Liver (tissue), 9 donors: Measurements from ENCODE around the gene CTXN1. TPM values are rescaled to one million over a fixed set of nuclear protein-coding genes. Genes with fewer than 3 reads are reported as not detected.

Experiments used
- DNase-seq: peaks from one replicate; pipeline ENCODE4 v3.0.0-alpha.2; 2017; ENCODE audit warnings: low spot score
- H3K27ac ChIP-seq, 2 donors: one replicate each; pipeline ENCODE4 v1.7.0; 2013; ENCODE audit warnings: inconsistent platforms in 2 of 2, low read length in 2 of 2, control low read depth in 1 of 2, low read depth in 1 of 2, mild to moderate bottlenecking in 1 of 2
- H3K27me3 ChIP-seq, 4 donors: one replicate each; pipeline versions ENCODE4 v1.6.1 to v1.7.0; 2013; ENCODE audit warnings: low read length in 3 of 4, inconsistent platforms in 1 of 4, mild to moderate bottlenecking in 1 of 4, moderate library complexity in 1 of 4; ENCODE audit not compliant: control insufficient read depth in 4 of 4, insufficient read depth in 4 of 4
- H3K36me3 ChIP-seq, 4 donors: one replicate each; pipeline versions ENCODE4 v1.6.1 to v1.7.0; 2013; ENCODE audit warnings: low read length in 3 of 4, mild to moderate bottlenecking in 3 of 4, low read depth in 1 of 4, moderate library complexity in 1 of 4; ENCODE audit not compliant: control insufficient read depth in 4 of 4, insufficient read depth in 3 of 4
- H3K4me1 ChIP-seq, 4 donors: one replicate each; pipeline versions ENCODE4 v1.6.1 to v1.7.0; 2013; ENCODE audit warnings: low read length in 3 of 4, mild to moderate bottlenecking in 3 of 4, moderate library complexity in 1 of 4; ENCODE audit not compliant: control insufficient read depth in 4 of 4, insufficient read depth in 4 of 4
- H3K4me3 ChIP-seq, 3 donors: one replicate each; pipeline versions ENCODE4 v1.6.1 to v1.7.0; 2013; ENCODE audit warnings: low read length in 3 of 3, control low read depth in 1 of 3, low read depth in 1 of 3, mild to moderate bottlenecking in 1 of 3
- H3K9ac ChIP-seq, 2 donors: one replicate each; pipeline ENCODE4 v1.7.0; 2013; ENCODE audit warnings: low read length in 2 of 2, mild to moderate bottlenecking in 2 of 2, moderate library complexity in 2 of 2, control low read depth in 1 of 2, low read depth in 1 of 2
- H3K9me3 ChIP-seq, 4 donors: one replicate each; pipeline versions ENCODE4 v1.6.1 to v1.7.0; 2013; ENCODE audit warnings: low read length in 3 of 4; ENCODE audit not compliant: control insufficient read depth in 4 of 4
- ATF3 ChIP-seq: IDR thresholded peaks from 2 replicates; pipeline ENCODE4 v1.6.1; 2016; ENCODE audit warnings: antibody characterized with exemption
- CTCF ChIP-seq: fragments of 150-350 bp; IDR thresholded peaks from 2 replicates; pipeline ENCODE4 v1.5.1; 2017; ENCODE audit warnings: improper control_type of control experiment, low read depth, low read length; ENCODE audit not compliant: missing input control
- EGR1 ChIP-seq, 2 donors: IDR thresholded peaks; 2 replicates each; pipeline ENCODE4 v1.6.1; 2016 to 2018; ENCODE audit warnings: antibody characterized with exemption in 2 of 2, low read depth in 2 of 2
- FOXA1 ChIP-seq: IDR thresholded peaks from 2 replicates; pipeline ENCODE4 v1.6.1; 2016; ENCODE audit warnings: antibody characterized with exemption
- FOXA2 ChIP-seq: IDR thresholded peaks from 2 replicates; pipeline ENCODE4 v1.6.1; 2016; ENCODE audit warnings: antibody characterized with exemption
- GABPA ChIP-seq, 2 donors: IDR thresholded peaks in 1 of 2; conservative IDR thresholded peaks in 1 of 2; 2 replicates each; pipeline ENCODE4 v1.6.1; 2016; ENCODE audit warnings: antibody characterized with exemption in 2 of 2, mild to moderate bottlenecking in 1 of 2, moderate library complexity in 1 of 2
- HNF4A ChIP-seq, 2 donors: conservative IDR thresholded peaks; 2 replicates each; pipeline ENCODE4 v1.6.1; 2016; ENCODE audit warnings: antibody characterized with exemption in 2 of 2, mild to moderate bottlenecking in 2 of 2
- HNF4G ChIP-seq: IDR thresholded peaks from 2 replicates; pipeline ENCODE4 v1.6.1; 2016; ENCODE audit warnings: antibody characterized with exemption
- JUND ChIP-seq, 2 donors: IDR thresholded peaks; 2 replicates each; pipeline ENCODE4 v1.6.1; 2016; ENCODE audit warnings: antibody characterized with exemption in 2 of 2
- MAX ChIP-seq: IDR thresholded peaks from 2 replicates; pipeline ENCODE4 v1.6.1; 2016; ENCODE audit warnings: antibody characterized with exemption
- NR2F2 ChIP-seq: IDR thresholded peaks from 2 replicates; pipeline ENCODE4 v1.6.1; 2016; ENCODE audit warnings: antibody characterized with exemption
- RAD21 ChIP-seq, 2 donors: IDR thresholded peaks; 2 replicates each; pipeline ENCODE4 v1.6.1; 2016; ENCODE audit warnings: antibody characterized with exemption in 2 of 2, mild to moderate bottlenecking in 2 of 2
- REST ChIP-seq: IDR thresholded peaks from 2 replicates; pipeline ENCODE4 v1.6.1; 2016; ENCODE audit warnings: antibody characterized with exemption, mild to moderate bottlenecking
- RXRA ChIP-seq, 2 donors: IDR thresholded peaks; 2 replicates each; pipeline ENCODE4 v1.6.1; 2017 to 2018; ENCODE audit warnings: antibody characterized with exemption in 2 of 2, mild to moderate bottlenecking in 1 of 2
- SP1 ChIP-seq: IDR thresholded peaks from 2 replicates; pipeline ENCODE4 v1.6.1; 2018; ENCODE audit warnings: antibody characterized with exemption, mild to moderate bottlenecking
- TAF1 ChIP-seq: conservative IDR thresholded peaks from 2 replicates; pipeline ENCODE4 v1.6.1; 2016; ENCODE audit warnings: antibody characterized with exemption, mild to moderate bottlenecking
- YY1 ChIP-seq: IDR thresholded peaks from 2 replicates; pipeline ENCODE4 v1.6.1; 2016; ENCODE audit warnings: antibody characterized with exemption, mild to moderate bottlenecking
- ZBTB33 ChIP-seq: IDR thresholded peaks from 2 replicates; pipeline ENCODE4 v1.6.1; 2016; ENCODE audit warnings: antibody characterized with exemption
- WGBS: extraction: QIAGEN DNeasy Blood & Tissue Kit; methylation state at CpG from one replicate; pipeline ENCODE4 v1.1.7; 2013; 5-methylcytosine and 5-hydroxymethylcytosine counted together
- polyA plus RNA-seq, 2 donors: library from polyadenylated mRNA; stranded (reverse) in 1 of 2; unstranded in 1 of 2; fragments of 200-250 nt in 1 of 2; fragments of >200 nt in 1 of 2; fragmentation: Nextera tagmentation in 1 of 2; extraction: Ambion mirVana in 1 of 2; gene quantifications; one replicate each; pipeline versions ENCODE4 v1.2.1 to v1.2.3, GENCODE V29; 2013 to 2015
- total RNA-seq, 2 donors: library from RNA; depleted of rRNA; stranded (reverse); fragments of >200 nt; gene quantifications; one replicate each; pipeline ENCODE4 v1.2.3, GENCODE V29; 2014
- donor health status: healthy.
- donor health status: healthy.
- donor health status: healthy.
- donor health status: healthy.
- donor health status: healthy.

Gene CTXN1
- total and polyA plus RNA-seq, 4 donors: 0.07 to 0.14 (median 0.08) TPM; not detected in 1

- no peaks in the 10 kb centered on the region for H3K27me3 ChIP-seq
- WGBS: 43% methylated on average over 12 of the region's 12 CpGs
- DNase-seq: no peak
These were observed 11.3 kb downstream of the CTXN1 start, which contains the start of gene TGFBR3L for GRCh38 chr19:7914598-7915045. TGFBR3L (plus strand) TSS chr19:7914830.

More at GRCh38 chr19:7914598-7915045, 11.3 kb downstream of the CTXN1 start, which contains the start of gene TGFBR3L:
- Histone ChIP-seq H3K9me3 (no peaks in the 10 kb centered on the region), H3K9ac (no peak within 1 kb of the TSS), H3K4me3 (no peak within 1 kb of the TSS), H3K4me1 (peaks cover 17 to 46% (median 27%) of the 10 kb centered on the region in 4 donors), H3K27ac (no peak within 1 kb of the TSS), H3K36me3 (peaks cover 0 to 27% (median 10%) of the 10 kb centered on the region in 4 donors)
- TF ChIP-seq CTCF (no peak), MAX (no peak), REST (no peak), FOXA2 (no peak), ZBTB33 (no peak), ATF3 (no peak), GABPA (IDR thresholded peaks at IDR 0.05 in 1 of 2, conservative IDR thresholded peaks at IDR 0.05 in 1 of 2) (no peak), RAD21 (IDR thresholded peaks at IDR 0.05) (no peak), JUND (IDR thresholded peaks at IDR 0.05) (no peak), TAF1 (no peak), HNF4A (conservative IDR thresholded peaks at IDR 0.05) (no peak), RXRA (IDR thresholded peaks at IDR 0.05) (no peak), EGR1 (IDR thresholded peaks at IDR 0.05; ENCODE audit: low read depth in 2 of 2) (no peak), SP1 (no peak), NR2F2 (no peak), FOXA1 (no peak), YY1 (no peak), HNF4G (no peak)
